RWPE2 (cell line): Measurements from ENCODE around the gene GAB2.

Experiments
- ATAC-seq: fragments of 200-7000 bp; cut with Tn5 transposase; 3 replicates; pipeline ENCODE4 v1.9.1; 2021; ENCODE audit warnings: low read depth
- DNase-seq: peaks from one replicate; pipeline ENCODE4 v3.0.0-alpha.2; 2020; ENCODE audit warnings: low spot score
- H3K27ac ChIP-seq: fragments of 450-650 bp; 2 replicates; pipeline ENCODE4 v1.5.1; 2017; ENCODE audit warnings: mild to moderate bottlenecking; ENCODE audit not compliant: poor library complexity, severe bottlenecking
- H3K27me3 ChIP-seq: fragments of 250-450 bp; sonication (Bioruptor Pico); 2 replicates; pipeline ENCODE4 v1.5.1; 2021; ENCODE audit warnings: mild to moderate bottlenecking, moderate library complexity; ENCODE audit not compliant: insufficient read depth, poor library complexity, severe bottlenecking
- H3K36me3 ChIP-seq: fragments of 250-450 bp; sonication (Bioruptor Pico); 2 replicates; pipeline ENCODE4 v1.5.1; 2020; ENCODE audit warnings: low read depth, mild to moderate bottlenecking, moderate library complexity
- H3K4me1 ChIP-seq: fragments of 250-450 bp; sonication (Bioruptor Pico); 2 replicates; pipeline ENCODE4 v1.5.1; 2021; ENCODE audit warnings: mild to moderate bottlenecking, moderate library complexity; ENCODE audit not compliant: insufficient read depth, poor library complexity, severe bottlenecking
- H3K4me3 ChIP-seq: fragments of 250-450 bp; sonication (Bioruptor Pico); 2 replicates; pipeline ENCODE4 v1.5.1; 2021; ENCODE audit warnings: mild to moderate bottlenecking, moderate library complexity; ENCODE audit not compliant: severe bottlenecking
- H3K9me3 ChIP-seq: fragments of 250-450 bp; sonication (Bioruptor Pico); 2 replicates; pipeline ENCODE4 v1.5.1; 2021; ENCODE audit warnings: mild to moderate bottlenecking, moderate library complexity; ENCODE audit not compliant: severe bottlenecking
- CTCF ChIP-seq: fragments of 450-650 bp; IDR thresholded peaks from one replicate; pipeline ENCODE4 v1.5.1; 2017; ENCODE audit warnings: mild to moderate bottlenecking, moderate library complexity; ENCODE audit not compliant: poor library complexity, severe bottlenecking

Gene GAB2

GRCh38 chr11:78192911-78193351, 224.7 kb downstream of the GAB2 start:
- no peaks in the 10 kb centered on the region for H3K4me1 ChIP-seq
- no peak for DNase-seq
- H3K4me3 ChIP-seq: no peak overlapping the region
- H3K27ac ChIP-seq: no peak overlapping the region
- no peaks in the 10 kb centered on the region for H3K9me3 ChIP-seq
- H3K36me3 ChIP-seq: no peaks in the 10 kb centered on the region; the same call in 1 of the 2 replicates
- no peaks in the 10 kb centered on the region for H3K27me3 ChIP-seq
- no peak for TF ChIP-seq CTCF
- ATAC-seq: no peak

- no peak for TF ChIP-seq CTCF
- H3K9me3 ChIP-seq: no peaks in the 10 kb centered on the region
- peak; percentile 20 for DNase-seq
- H3K36me3 ChIP-seq: no peaks in the 10 kb centered on the region
- no peak for ATAC-seq
- H3K4me3 ChIP-seq: no peak overlapping the region
- no peak overlapping the region for H3K27ac ChIP-seq
- H3K27me3 ChIP-seq: no peaks in the 10 kb centered on the region
- no peaks in the 10 kb centered on the region for H3K4me1 ChIP-seq
These were observed 225.3 kb downstream of the GAB2 start for GRCh38 chr11:78192223-78192719.

- H3K4me1 ChIP-seq: peaks cover 8% of the 10 kb centered on the region
- no peak overlapping the region for H3K4me3 ChIP-seq
- no peaks in the 10 kb centered on the region for H3K9me3 ChIP-seq
- no peaks in the 10 kb centered on the region for H3K27me3 ChIP-seq
- peak; percentile 14 for DNase-seq
- no peak overlapping the region for H3K27ac ChIP-seq
- no peaks in the 10 kb centered on the region for H3K36me3 ChIP-seq
- ATAC-seq: no peak
- TF ChIP-seq CTCF: no peak
These were observed 226.6 kb downstream of the GAB2 start for GRCh38 chr11:78190871-78191538.

GRCh38 chr11:78190374-78190773, 227.2 kb downstream of the GAB2 start:
- H3K27me3 ChIP-seq: no peaks in the 10 kb centered on the region
- no peak overlapping the region for H3K4me3 ChIP-seq
- no peak for ATAC-seq
- TF ChIP-seq CTCF: no peak
- no peaks in the 10 kb centered on the region for H3K9me3 ChIP-seq
- no peak overlapping the region for H3K27ac ChIP-seq
- H3K36me3 ChIP-seq: no peaks in the 10 kb centered on the region
- peaks cover 14% of the 10 kb centered on the region for H3K4me1 ChIP-seq
- DNase-seq: peak; percentile 10

GRCh38 chr11:78189851-78190250, 227.8 kb downstream of the GAB2 start:
- no peak for TF ChIP-seq CTCF
- Histone ChIP-seq H3K9me3 (no peaks in the 10 kb centered on the region), H3K4me1 (peaks cover 14% of the 10 kb centered on the region), H3K4me3 (peak overlapping the region; percentile 79), H3K36me3 (no peaks in the 10 kb centered on the region), H3K27me3 (no peaks in the 10 kb centered on the region), H3K27ac (no peak overlapping the region)
- peak; percentile 30 for DNase-seq
- ATAC-seq: no peak
